H9 (cell line): Measurements from ENCODE around the gene LPCAT4. TPM values are rescaled to one million over a fixed set of nuclear protein-coding genes. Genes with fewer than 3 reads are reported as not detected.

Source experiments
- DNase-seq: peaks from one replicate; pipeline ENCODE4 v3.0.0-alpha.2; 2017
- H2AFZ ChIP-seq: one replicate; pipeline ENCODE4 v1.6.1; 2013; ENCODE audit warnings: mild to moderate bottlenecking, low read length, control low read depth, moderate library complexity
- H2AK5ac ChIP-seq: 2 replicates; pipeline ENCODE4 v1.6.1; 2013; ENCODE audit warnings: low read length, control low read depth, mixed read lengths; ENCODE audit not compliant: insufficient read length
- H2BK120ac ChIP-seq: one replicate; pipeline ENCODE4 v1.6.1; 2013; ENCODE audit warnings: low read depth, mild to moderate bottlenecking, low read length, control low read depth, inconsistent platforms; ENCODE audit not compliant: poor library complexity, severe bottlenecking
- H2BK12ac ChIP-seq: 2 replicates; pipeline ENCODE4 v1.6.1; 2013; ENCODE audit warnings: low read length, control low read depth, mixed read lengths, low read depth; ENCODE audit not compliant: insufficient read length
- H2BK15ac ChIP-seq: 2 replicates; pipeline ENCODE4 v1.6.1; 2013; ENCODE audit warnings: low read depth, low read length, control low read depth
- H2BK20ac ChIP-seq: one replicate; pipeline ENCODE4 v1.6.1; 2013; ENCODE audit warnings: low read depth, mild to moderate bottlenecking, low read length, control low read depth, inconsistent platforms; ENCODE audit not compliant: poor library complexity, severe bottlenecking
- H2BK5ac ChIP-seq: 2 replicates; pipeline ENCODE4 v1.6.1; 2013; ENCODE audit warnings: low read length, control low read depth, mixed read lengths; ENCODE audit not compliant: insufficient read length
- H3K14ac ChIP-seq: 2 replicates; pipeline ENCODE4 v1.6.1; 2013; ENCODE audit warnings: low read length, control low read depth; ENCODE audit not compliant: insufficient read depth
- H3K18ac ChIP-seq: 2 replicates; pipeline ENCODE4 v1.6.1; 2013; ENCODE audit warnings: low read depth, mild to moderate bottlenecking, mixed read lengths, low read length, control low read depth; ENCODE audit not compliant: insufficient read length
- H3K23ac ChIP-seq: 2 replicates; pipeline ENCODE4 v1.6.1; 2013; ENCODE audit warnings: low read length, control low read depth, mixed read lengths, low read depth; ENCODE audit not compliant: insufficient read length
- H3K23me2 ChIP-seq: 2 replicates; pipeline ENCODE4 v1.6.1; 2013; ENCODE audit warnings: low read depth, mild to moderate bottlenecking, mixed read lengths, low read length, control low read depth; ENCODE audit not compliant: insufficient read length, poor library complexity, severe bottlenecking
- H3K27ac ChIP-seq: 2 replicates; pipeline ENCODE4 v1.5.1; 2013; ENCODE audit warnings: low read length, control low read depth, mixed read lengths, low read depth; ENCODE audit not compliant: insufficient read length
- H3K27me3 ChIP-seq: 2 replicates; pipeline ENCODE4 v1.6.1; 2013; ENCODE audit warnings: low read length, control low read depth, inconsistent platforms; ENCODE audit not compliant: insufficient read depth
- H3K4ac ChIP-seq: 2 replicates; pipeline ENCODE4 v1.6.1; 2013; ENCODE audit warnings: low read depth, mild to moderate bottlenecking, control low read depth, inconsistent platforms, low read length, moderate library complexity
- H3K4me1 ChIP-seq: 2 replicates; pipeline ENCODE4 v1.6.1; 2013; ENCODE audit warnings: low read length, control low read depth, inconsistent platforms; ENCODE audit not compliant: insufficient read depth
- H3K4me2 ChIP-seq: 2 replicates; pipeline ENCODE4 v1.6.1; 2013; ENCODE audit warnings: low read length, control low read depth, mixed read lengths; ENCODE audit not compliant: insufficient read length, insufficient read depth
- H3K56ac ChIP-seq: 2 replicates; pipeline ENCODE4 v1.6.1; 2013; ENCODE audit warnings: low read depth, mild to moderate bottlenecking, mixed read lengths, low read length, control low read depth; ENCODE audit not compliant: insufficient read length
- H3K79me1 ChIP-seq: 2 replicates; pipeline ENCODE4 v1.6.1; 2013; ENCODE audit warnings: low read depth, mild to moderate bottlenecking, moderate library complexity, low read length, control low read depth, inconsistent platforms; ENCODE audit not compliant: insufficient read depth, poor library complexity, severe bottlenecking
- H3K79me2 ChIP-seq: 2 replicates; pipeline ENCODE4 v1.6.1; 2013; ENCODE audit warnings: low read length, control low read depth, inconsistent platforms; ENCODE audit not compliant: insufficient read depth
- H3K9ac ChIP-seq: 2 replicates; pipeline ENCODE4 v1.6.1; 2013; ENCODE audit warnings: low read length, control low read depth, mixed read lengths; ENCODE audit not compliant: insufficient read length; ENCODE audit errors: extremely low read depth
- H3K9me3 ChIP-seq: one replicate; pipeline ENCODE4 v1.6.1; 2013; ENCODE audit warnings: low read depth, low read length, inconsistent platforms; ENCODE audit not compliant: control insufficient read depth
- H3T11ph ChIP-seq: one replicate; pipeline ENCODE4 v1.6.1; 2013; ENCODE audit warnings: mild to moderate bottlenecking, low read length, control low read depth, inconsistent platforms
- H4K20me1 ChIP-seq: one replicate; pipeline ENCODE4 v1.6.1; 2013; ENCODE audit not compliant: control insufficient read depth, insufficient read length, insufficient read depth
- H4K5ac ChIP-seq: 2 replicates; pipeline ENCODE4 v1.6.1; 2013; ENCODE audit warnings: low read depth, mild to moderate bottlenecking, mixed read lengths, low read length, control low read depth; ENCODE audit not compliant: insufficient read length
- H4K8ac ChIP-seq: replicated peaks from 2 replicates; pipeline ENCODE4 v1.6.1; 2013; ENCODE audit warnings: low read length, control low read depth, mixed read lengths, low read depth; ENCODE audit not compliant: insufficient read length
- H4K91ac ChIP-seq: 2 replicates; pipeline ENCODE4 v1.6.1; 2013; ENCODE audit warnings: low read depth, mild to moderate bottlenecking, moderate library complexity, mixed read lengths, low read length, control low read depth; ENCODE audit not compliant: insufficient read length
- H3K27ac Mint-ChIP-seq, 3 experiments: 2 replicates in 2 of 3; 3 replicates in 1 of 3; pipeline ENCODE4 v1.8.0; 2020 to 2021; ENCODE audit warnings: mixed read lengths in 3 of 3, mild to moderate bottlenecking in 1 of 3, moderate library complexity in 1 of 3
- H3K27me3 Mint-ChIP-seq: 2 replicates; pipeline ENCODE4 v1.8.0; 2021; ENCODE audit warnings: low read depth, mild to moderate bottlenecking, moderate library complexity, mixed read lengths
- H3K36me3 Mint-ChIP-seq, 3 experiments: 2 replicates in 2 of 3; 3 replicates in 1 of 3; pipeline ENCODE4 v1.8.0; 2020 to 2021; ENCODE audit warnings: low read depth in 3 of 3, mixed read lengths in 3 of 3; ENCODE audit not compliant: insufficient read depth in 1 of 3
- H3K4me1 Mint-ChIP-seq, 2 experiments: 2 replicates each; pipeline ENCODE4 v1.8.0; 2020; ENCODE audit warnings: mixed read lengths in 2 of 2
- H3K4me3 Mint-ChIP-seq, 2 experiments: 2 replicates in 1 of 2; 3 replicates in 1 of 2; pipeline ENCODE4 v1.8.0; 2020 to 2021; ENCODE audit warnings: mild to moderate bottlenecking in 2 of 2, mixed read lengths in 2 of 2, moderate library complexity in 1 of 2
- H3K9me3 Mint-ChIP-seq, 2 experiments: 2 replicates in 1 of 2; 3 replicates in 1 of 2; pipeline ENCODE4 v1.8.0; 2020; ENCODE audit warnings: mild to moderate bottlenecking in 2 of 2, mixed read lengths in 2 of 2, moderate library complexity in 1 of 2
- CTCF ChIP-seq: fragments of 200-600 bp; sonication (generic); conservative IDR thresholded peaks from 3 replicates; pipeline ENCODE4 v1.8.0; 2021; ENCODE audit warnings: antibody characterized with exemption, mild to moderate bottlenecking
- WGBS: extraction: QIAGEN DNeasy Blood & Tissue Kit; methylation state at CpG from one replicate; pipeline ENCODE4 v1.1.7; 2013; ENCODE audit warnings: missing lambda C conversion rate, low lambda C conversion rate, mixed read lengths; ENCODE audit not compliant: insufficient read length; ENCODE audit errors: extremely low coverage; 5-methylcytosine and 5-hydroxymethylcytosine counted together
- total RNA-seq: library from RNA; stranded (reverse); gene quantifications from 2 replicates; pipeline ENCODE4 v1.2.1, GENCODE V29; 2021

Gene LPCAT4
- total RNA-seq, 1 experiment from 2014 or later = 71.1 TPM

GRCh38 chr15:34364041-34364440 lies 3.0 kb downstream of the LPCAT4 start:
- Histone ChIP-seq H2BK20ac (no peak overlapping the region), H3K27me3 (no peaks in the 10 kb centered on the region), H4K20me1 (no peaks in the 10 kb centered on the region), H2BK5ac (no peak overlapping the region), H3T11ph (no peak overlapping the region), H2AK5ac (no peak overlapping the region), H2BK12ac (no peak overlapping the region), H3K79me1 (peaks cover 9% of the 10 kb centered on the region), H3K23me2 (peaks cover 12% of the 10 kb centered on the region), H3K4me1 (peaks cover 6% of the 10 kb centered on the region; the same call in 1 of the 2 replicates), H3K9me3 (no peaks in the 10 kb centered on the region), H4K8ac (no peak overlapping the region), H3K23ac (no peak overlapping the region), H3K27ac (no peak overlapping the region), H3K14ac (no peak overlapping the region), H4K5ac (no peak overlapping the region), H3K18ac (no peak overlapping the region), H3K9ac (no peak overlapping the region), H3K79me2 (peaks cover 6% of the 10 kb centered on the region; the same call in 1 of the 2 replicates), H2BK15ac (no peak overlapping the region), H2AFZ (no peak overlapping the region), H3K4ac (no peak overlapping the region), H3K56ac (no peak overlapping the region), H3K4me2 (no peak overlapping the region), H2BK120ac (no peak overlapping the region), H4K91ac (no peak overlapping the region)
- no peak for TF ChIP-seq CTCF
- Mint-ChIP-seq H3K4me3 (no peak overlapping the region), H3K36me3 (peaks cover 22 to 46% (median 45%) of the 10 kb centered on the region in 3 experiments; a peak in 6 of 7 replicates), H3K27me3 (no peaks in the 10 kb centered on the region; the same call in 1 of the 2 replicates), H3K9me3 (no peaks in the 10 kb centered on the region; a peak in 1 of 5 replicates), H3K4me1 (peaks cover 23 to 32% of the 10 kb centered on the region in 2 experiments), H3K27ac (no peak overlapping the region)
- WGBS = no CpG with 5 or more reads among the region's 8 CpGs
- no peak for DNase-seq
